Measurements from ENCODE around the gene ENPP4.

DNA sequence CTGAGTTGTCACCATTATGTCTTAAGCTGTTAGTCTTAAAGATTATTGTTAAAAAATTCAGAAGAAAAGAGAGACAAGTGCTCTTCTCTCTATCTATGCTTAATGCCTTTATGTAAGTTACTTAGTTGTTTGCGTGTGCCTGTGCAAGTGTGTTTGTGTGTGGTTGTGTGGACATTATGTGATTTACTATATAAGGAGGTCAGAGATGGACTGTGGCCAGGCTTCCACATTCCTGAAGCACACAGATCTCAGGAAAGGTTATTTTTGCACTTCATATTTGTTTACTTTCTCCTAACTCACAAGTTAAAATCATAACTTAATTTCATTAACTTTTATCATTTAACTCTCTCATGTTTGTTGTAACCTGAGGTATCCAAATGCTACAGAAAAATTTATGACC lies 14.5 kb downstream of the ENPP4 start:
- TF ChIP-seq CREM (CRISPR knock-in tag; IDR thresholded peaks at IDR 0.05) (no peak), SMAD3 (CRISPR knock-in tag; IDR thresholded peaks at IDR 0.05; ENCODE audit: borderline replicate concordance) (no peak), TP53 (CRISPR knock-in tag; IDR thresholded peaks at IDR 0.05) (no peak)
- TF ChIP-seq, protein P1, sequence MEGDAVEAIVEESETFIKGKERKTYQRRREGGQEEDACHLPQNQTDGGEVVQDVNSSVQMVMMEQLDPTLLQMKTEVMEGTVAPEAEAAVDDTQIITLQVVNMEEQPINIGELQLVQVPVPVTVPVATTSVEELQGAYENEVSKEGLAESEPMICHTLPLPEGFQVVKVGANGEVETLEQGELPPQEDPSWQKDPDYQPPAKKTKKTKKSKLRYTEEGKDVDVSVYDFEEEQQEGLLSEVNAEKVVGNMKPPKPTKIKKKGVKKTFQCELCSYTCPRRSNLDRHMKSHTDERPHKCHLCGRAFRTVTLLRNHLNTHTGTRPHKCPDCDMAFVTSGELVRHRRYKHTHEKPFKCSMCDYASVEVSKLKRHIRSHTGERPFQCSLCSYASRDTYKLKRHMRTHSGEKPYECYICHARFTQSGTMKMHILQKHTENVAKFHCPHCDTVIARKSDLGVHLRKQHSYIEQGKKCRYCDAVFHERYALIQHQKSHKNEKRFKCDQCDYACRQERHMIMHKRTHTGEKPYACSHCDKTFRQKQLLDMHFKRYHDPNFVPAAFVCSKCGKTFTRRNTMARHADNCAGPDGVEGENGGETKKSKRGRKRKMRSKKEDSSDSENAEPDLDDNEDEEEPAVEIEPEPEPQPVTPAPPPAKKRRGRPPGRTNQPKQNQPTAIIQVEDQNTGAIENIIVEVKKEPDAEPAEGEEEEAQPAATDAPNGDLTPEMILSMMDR (IDR thresholded peaks at IDR 0.05): no peak
- TF ChIP-seq, protein P2, sequence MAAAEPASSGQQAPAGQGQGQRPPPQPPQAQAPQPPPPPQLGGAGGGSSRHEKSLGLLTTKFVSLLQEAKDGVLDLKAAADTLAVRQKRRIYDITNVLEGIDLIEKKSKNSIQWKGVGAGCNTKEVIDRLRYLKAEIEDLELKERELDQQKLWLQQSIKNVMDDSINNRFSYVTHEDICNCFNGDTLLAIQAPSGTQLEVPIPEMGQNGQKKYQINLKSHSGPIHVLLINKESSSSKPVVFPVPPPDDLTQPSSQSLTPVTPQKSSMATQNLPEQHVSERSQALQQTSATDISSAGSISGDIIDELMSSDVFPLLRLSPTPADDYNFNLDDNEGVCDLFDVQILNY (CRISPR knock-in tag; IDR thresholded peaks at IDR 0.05): no peak
- TF ChIP-seq, protein P3, sequence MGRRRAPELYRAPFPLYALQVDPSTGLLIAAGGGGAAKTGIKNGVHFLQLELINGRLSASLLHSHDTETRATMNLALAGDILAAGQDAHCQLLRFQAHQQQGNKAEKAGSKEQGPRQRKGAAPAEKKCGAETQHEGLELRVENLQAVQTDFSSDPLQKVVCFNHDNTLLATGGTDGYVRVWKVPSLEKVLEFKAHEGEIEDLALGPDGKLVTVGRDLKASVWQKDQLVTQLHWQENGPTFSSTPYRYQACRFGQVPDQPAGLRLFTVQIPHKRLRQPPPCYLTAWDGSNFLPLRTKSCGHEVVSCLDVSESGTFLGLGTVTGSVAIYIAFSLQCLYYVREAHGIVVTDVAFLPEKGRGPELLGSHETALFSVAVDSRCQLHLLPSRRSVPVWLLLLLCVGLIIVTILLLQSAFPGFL (CRISPR knock-in tag; IDR thresholded peaks at IDR 0.05; ENCODE audit: borderline replicate concordance): no peak
- TF ChIP-seq, protein P4, sequence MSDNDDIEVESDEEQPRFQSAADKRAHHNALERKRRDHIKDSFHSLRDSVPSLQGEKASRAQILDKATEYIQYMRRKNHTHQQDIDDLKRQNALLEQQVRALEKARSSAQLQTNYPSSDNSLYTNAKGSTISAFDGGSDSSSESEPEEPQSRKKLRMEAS (CRISPR knock-in tag; IDR thresholded peaks at IDR 0.05): no peak

Data from WTC11 (cell line).